HepG2 (cell line): ENCODE measurements around the gene IL11RA. TPM values are rescaled to one million over a fixed set of nuclear protein-coding genes. Genes with fewer than 3 reads are reported as not detected.

Source experiments
- ADNP ChIP-seq: sonication (generic); formaldehyde crosslinking; IDR thresholded peaks from 2 replicates; pipeline ENCODE4 v1.4.0; 2020; ENCODE audit warnings: missing genetic modification reagents
- CEBPZ ChIP-seq: IDR thresholded peaks from 2 replicates; pipeline ENCODE4 v1.6.1; 2012; ENCODE audit warnings: low read length, improper control_type of control experiment
- CREM ChIP-seq, 2 experiments: sonication (generic) in 1 of 2; formaldehyde crosslinking in 1 of 2; IDR thresholded peaks; 2 replicates each; pipeline versions ENCODE4 v1.4.0 to v1.6.1; 2016 to 2020; ENCODE audit warnings: antibody characterized with exemption in 1 of 2, mild to moderate bottlenecking in 1 of 2, missing genetic modification reagents in 1 of 2
- KIAA2018 ChIP-seq: sonication (generic); formaldehyde crosslinking; IDR thresholded peaks from 2 replicates; pipeline ENCODE4 v1.5.0; 2020; ENCODE audit warnings: mild to moderate bottlenecking, missing genetic modification reagents, borderline replicate concordance
- MED8 ChIP-seq: sonication (generic); formaldehyde crosslinking; IDR thresholded peaks from 2 replicates; pipeline ENCODE4 v1.8.1; 2023; ENCODE audit warnings: mild to moderate bottlenecking, missing genetic modification reagents; ENCODE audit not compliant: insufficient replicate concordance
- MXI1 ChIP-seq: IDR thresholded peaks from 3 replicates; pipeline ENCODE4 v1.6.1; 2012; ENCODE audit warnings: low read depth, low read length, inconsistent platforms, borderline replicate concordance
- PRDM10 ChIP-seq: sonication (generic); formaldehyde crosslinking; IDR thresholded peaks from 2 replicates; pipeline ENCODE4 v1.4.0; 2020; ENCODE audit warnings: low read depth, missing genetic modification reagents
- ZFP90 ChIP-seq: sonication (generic); formaldehyde crosslinking; IDR thresholded peaks from 2 replicates; pipeline ENCODE4 v1.8.0; 2022; ENCODE audit warnings: missing genetic modification reagents, mild to moderate bottlenecking, inconsistent platforms, borderline replicate concordance
- ZNF251 ChIP-seq: sonication (generic); formaldehyde crosslinking; IDR thresholded peaks from 2 replicates; pipeline ENCODE4 v1.9.0; 2021; ENCODE audit warnings: mild to moderate bottlenecking, missing genetic modification reagents
- polyA plus RNA-seq, 8 experiments: library from polyadenylated mRNA; depleted of rRNA in 3 of 8; stranded (reverse) in 7 of 8; unstranded in 1 of 8; fragments of >200 nt; fragmentation: Illumina TruSeq in 4 of 8; extraction: Trizol in 4 of 8; gene quantifications; 2 replicates each; pipeline versions ENCODE4 v1.2.1 to v1.2.3, GENCODE V29; 2011 to 2016; ENCODE audit warnings: low read depth in 4 of 8, missing spikeins in 1 of 8, mixed read lengths in 1 of 8; ENCODE audit not compliant: insufficient read depth in 1 of 8
- total RNA-seq, 5 experiments: library from RNA; depleted of rRNA; stranded (reverse); fragments of >200 nt; fragmentation: Illumina TruSeq; extraction: Trizol; gene quantifications; 2 replicates each; pipeline ENCODE4 v1.2.3, GENCODE V29; 2016; ENCODE audit warnings: low read depth in 1 of 5
- TF ChIP-seq, protein P1 (sequence below): sonication (generic); formaldehyde crosslinking; IDR thresholded peaks from 2 replicates; pipeline ENCODE4 v1.4.0; 2020; ENCODE audit warnings: missing genetic modification reagents

Gene IL11RA
- total and polyA plus RNA-seq, 2 of the 13 experiments (the other 11 are each of a cell fraction or from before 2014, with no cell fraction given) = 2.0 to 4.2 TPM

- no peak for TF ChIP-seq KIAA2018
- TF ChIP-seq PRDM10 (CRISPR knock-in tag) = peak; percentile 90
- TF ChIP-seq MED8 (CRISPR knock-in tag) = peak; percentile 45
- no peak for TF ChIP-seq MXI1
- TF ChIP-seq, protein P1, sequence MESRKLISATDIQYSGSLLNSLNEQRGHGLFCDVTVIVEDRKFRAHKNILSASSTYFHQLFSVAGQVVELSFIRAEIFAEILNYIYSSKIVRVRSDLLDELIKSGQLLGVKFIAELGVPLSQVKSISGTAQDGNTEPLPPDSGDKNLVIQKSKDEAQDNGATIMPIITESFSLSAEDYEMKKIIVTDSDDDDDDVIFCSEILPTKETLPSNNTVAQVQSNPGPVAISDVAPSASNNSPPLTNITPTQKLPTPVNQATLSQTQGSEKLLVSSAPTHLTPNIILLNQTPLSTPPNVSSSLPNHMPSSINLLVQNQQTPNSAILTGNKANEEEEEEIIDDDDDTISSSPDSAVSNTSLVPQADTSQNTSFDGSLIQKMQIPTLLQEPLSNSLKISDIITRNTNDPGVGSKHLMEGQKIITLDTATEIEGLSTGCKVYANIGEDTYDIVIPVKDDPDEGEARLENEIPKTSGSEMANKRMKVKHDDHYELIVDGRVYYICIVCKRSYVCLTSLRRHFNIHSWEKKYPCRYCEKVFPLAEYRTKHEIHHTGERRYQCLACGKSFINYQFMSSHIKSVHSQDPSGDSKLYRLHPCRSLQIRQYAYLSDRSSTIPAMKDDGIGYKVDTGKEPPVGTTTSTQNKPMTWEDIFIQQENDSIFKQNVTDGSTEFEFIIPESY (CRISPR knock-in tag) = no peak
- 0 out of 2 replicates have a peak, but pooled peaks have one; percentile 45 for TF ChIP-seq ADNP
- no peak for TF ChIP-seq ZNF251 (CRISPR knock-in tag)
- TF ChIP-seq CREM (IDR thresholded peaks at IDR 0.05) = no peak
- TF ChIP-seq CREM (CRISPR knock-in tag; IDR thresholded peaks at IDR 0.05) = no peak
- no peak for TF ChIP-seq ZFP90 (CRISPR knock-in tag)
- no peak for TF ChIP-seq CEBPZ
Measured at GRCh38 chr9:34651876-34652601, at the start of gene IL11RA (continued).
